Stimulated activated CD4-positive, alpha-beta T cell treated with anti-CD3 and anti-CD28 coated beads, Interleukin-4, amount 100 ng/mL, for 1 hour (primary cell): ENCODE measurements around the gene BRWD1.
"Not testable (repeated sequence)": the region's sequence is repeated elsewhere in the genome, so short reads cannot be mapped to it uniquely, and the experiment has no call there.

Source experiments
- DNase-seq: peaks from one replicate; pipeline ENCODE4 v3.0.0-alpha.2; 2020

Gene BRWD1

DNA sequence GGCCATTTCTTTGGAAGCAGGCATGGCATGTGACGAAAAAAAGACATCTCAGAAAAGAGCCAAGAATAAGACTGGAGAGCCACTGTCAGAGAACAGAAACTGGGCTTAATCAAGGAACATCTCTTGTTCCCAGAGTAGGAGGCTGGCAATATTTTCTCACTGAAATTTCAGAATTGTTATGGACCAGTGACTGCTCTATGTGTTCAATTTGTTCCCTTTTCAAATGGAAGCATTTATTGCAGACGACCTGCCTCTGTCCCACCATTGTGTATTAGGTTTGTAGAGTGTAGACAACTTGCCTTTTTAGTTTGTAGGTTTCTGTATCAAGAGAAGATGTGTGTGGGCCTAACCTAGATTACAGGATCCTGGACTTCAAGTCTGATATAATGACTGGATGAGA lies 148.9 kb downstream of the BRWD1 start:
- DNase-seq: no peak

- no peak for DNase-seq
Measured at GRCh38 chr21:39161064-39161463, 152.4 kb downstream of the BRWD1 start.

- DNase-seq: no peak
Measured at GRCh38 chr21:39159342-39160063, 153.9 kb downstream of the BRWD1 start.

DNA sequence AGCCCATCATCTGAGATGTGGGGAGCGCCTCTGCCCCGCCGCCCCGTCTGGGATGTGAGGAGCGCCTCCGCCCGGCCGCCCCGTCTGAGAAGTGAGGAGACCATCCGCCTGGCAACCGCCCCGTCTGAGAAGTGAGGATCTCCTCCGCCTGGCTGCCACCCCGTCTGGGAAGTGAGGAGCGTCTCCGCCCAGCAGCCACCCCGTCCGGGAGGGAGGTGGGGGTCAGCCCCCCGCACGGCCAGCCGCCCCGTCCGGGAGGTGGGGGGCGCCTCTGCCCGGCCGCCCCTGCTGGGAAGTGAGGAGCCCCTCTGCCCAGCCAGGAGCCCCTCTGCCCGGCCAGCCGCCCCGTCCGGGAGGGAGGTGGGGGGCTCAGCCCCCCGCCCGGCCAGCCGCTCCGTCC lies 156.2 kb downstream of the BRWD1 start:
- not testable (repeated sequence) for DNase-seq

DNA sequence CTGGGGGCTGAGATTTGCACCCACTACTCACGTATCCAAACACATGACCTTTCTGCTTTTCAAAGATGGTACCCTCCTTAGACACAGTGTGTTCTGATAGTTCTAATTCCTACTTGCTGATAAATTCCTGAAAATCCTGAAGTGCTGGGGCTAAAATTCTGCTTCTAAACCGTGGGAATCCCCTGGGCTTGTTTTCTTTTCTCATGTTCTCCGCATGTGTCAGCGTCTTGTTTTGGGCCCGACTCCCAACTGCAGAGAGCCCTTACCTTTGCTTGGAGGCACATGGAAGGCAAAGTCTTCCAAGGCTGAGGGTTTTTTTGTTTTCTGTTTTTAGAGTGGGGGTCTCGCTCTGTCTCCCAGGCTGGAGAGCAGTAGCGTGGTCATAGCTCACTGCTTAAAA lies 157.4 kb downstream of the BRWD1 start:
- DNase-seq: no peak

DNA sequence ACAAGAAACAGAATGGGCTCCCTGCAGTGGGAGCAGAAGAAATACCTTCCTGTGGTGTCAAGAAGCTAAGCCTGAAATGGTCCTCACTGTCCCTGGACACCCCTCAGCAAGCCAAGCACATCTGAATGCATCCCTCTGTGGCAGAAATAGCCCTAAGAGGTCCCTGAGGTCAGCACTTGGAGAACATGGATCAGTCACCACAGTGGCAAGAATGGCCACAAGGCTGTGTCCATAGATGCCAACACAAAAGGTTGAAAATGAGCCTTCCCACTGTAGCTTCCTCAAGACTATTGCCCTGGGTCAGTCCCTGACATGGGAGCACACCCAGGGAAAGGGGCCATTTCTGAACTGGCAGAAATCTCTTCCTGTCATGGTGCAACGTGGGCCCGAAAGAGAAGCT lies 157.9 kb downstream of the BRWD1 start:
- no peak for DNase-seq

DNA sequence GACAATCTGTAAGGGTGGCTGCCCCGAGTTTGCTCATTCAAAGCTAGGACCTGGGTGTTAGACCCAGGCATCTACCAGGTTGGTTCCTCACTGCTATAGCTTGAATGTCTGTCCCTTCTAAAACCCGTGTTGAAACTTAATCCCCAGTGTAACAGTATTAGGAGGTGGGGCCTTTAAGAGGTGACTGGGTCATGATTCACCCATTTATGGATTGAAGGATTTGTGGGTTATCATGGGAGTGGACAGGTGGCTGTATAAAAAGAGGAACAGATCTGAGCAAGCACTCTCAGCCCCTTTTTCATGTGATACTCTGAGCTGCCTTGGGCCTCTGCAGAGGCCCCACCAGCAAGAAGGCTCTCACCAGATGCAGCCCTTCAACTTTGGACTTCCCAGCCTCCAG lies 159.6 kb downstream of the BRWD1 start:
- DNase-seq: no peak

DNA sequence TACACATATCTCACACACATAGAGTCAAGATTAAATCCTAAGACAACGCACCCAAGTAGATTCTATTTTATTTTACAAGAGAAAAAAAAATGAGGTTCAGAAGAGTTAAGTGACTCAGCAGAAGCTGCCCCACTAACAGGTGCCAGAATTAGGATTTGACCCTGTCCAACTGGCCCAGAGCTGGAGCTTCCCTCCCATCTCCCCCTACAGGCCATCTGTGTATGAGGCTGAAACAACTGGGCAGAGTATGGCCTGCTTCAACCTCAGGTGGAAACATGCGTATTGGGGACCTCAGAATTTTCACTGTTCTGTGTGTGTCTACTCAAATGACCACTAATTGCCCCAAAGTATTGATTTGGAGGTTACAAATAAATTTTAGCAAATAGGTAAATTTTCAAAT lies 160.1 kb downstream of the BRWD1 start:
- DNase-seq: no peak

- no peak for DNase-seq
Measured at GRCh38 chr21:39152271-39152670, 161.2 kb downstream of the BRWD1 start.

- no peak for DNase-seq
Measured at GRCh38 chr21:39150877-39151276, 162.6 kb downstream of the BRWD1 start.

DNA sequence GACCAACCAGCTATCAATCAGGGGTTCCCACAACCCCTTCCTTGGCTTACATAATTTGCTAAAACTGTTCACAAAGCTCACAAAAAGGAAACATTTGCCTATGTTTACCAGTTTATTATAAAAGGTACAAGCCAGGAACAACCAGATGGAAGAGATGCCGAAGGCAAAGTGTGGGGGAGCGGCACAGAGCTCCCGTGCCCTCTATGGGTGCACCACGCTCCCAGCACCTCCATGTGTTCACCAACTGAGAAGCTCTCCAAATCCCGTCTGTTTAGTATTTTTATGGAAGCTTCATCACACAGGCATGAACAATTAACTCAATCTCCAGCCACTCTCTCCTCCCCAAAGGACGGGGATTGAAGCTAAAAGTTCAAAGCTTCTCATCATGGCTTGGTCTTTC lies 163.1 kb downstream of the BRWD1 start:
- DNase-seq: no peak

- DNase-seq: no peak
Measured at GRCh38 chr21:39149882-39150281, 163.6 kb downstream of the BRWD1 start.

DNA sequence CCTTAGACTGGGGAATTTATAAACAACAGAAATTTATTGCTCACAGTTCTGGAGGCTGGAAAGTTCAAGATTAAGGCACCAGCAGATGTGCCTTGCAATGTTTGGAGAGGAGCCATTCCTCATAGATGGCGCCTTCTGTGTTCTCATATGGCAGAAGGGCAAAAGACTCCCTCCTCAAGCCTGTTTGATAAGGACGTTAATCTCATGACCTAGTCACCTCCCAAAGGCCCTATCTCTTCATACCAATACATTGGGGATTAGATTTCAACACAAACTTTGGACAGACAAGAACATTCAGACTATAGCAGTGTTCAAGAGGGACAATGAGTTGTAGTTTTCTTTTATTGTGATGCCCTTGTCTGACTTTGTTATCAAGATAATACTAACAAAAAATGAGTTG lies 164.5 kb downstream of the BRWD1 start:
- DNase-seq: no peak

- no peak for DNase-seq
Measured at GRCh38 chr21:39144191-39144590, 169.2 kb downstream of the BRWD1 start.

DNA sequence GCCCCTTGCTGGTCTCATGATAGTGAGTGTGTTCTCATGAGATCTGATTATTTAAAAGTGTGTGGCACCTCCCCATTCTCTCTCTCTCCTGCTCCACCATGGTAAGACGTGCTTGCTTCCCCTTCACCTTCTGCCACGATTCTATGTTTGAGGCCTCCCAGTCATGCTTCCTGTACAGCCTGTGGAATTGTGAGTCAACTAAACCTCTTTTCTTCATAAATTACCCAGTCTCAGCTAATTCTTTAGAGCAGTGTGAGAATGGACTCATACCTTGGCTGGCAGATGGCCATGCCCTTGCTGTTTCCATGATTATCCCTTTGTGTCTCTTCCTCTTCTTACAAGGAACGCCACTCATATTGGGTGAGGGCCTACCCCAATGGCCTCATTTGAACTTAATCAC lies 170.5 kb downstream of the BRWD1 start:
- DNase-seq: no peak

DNA sequence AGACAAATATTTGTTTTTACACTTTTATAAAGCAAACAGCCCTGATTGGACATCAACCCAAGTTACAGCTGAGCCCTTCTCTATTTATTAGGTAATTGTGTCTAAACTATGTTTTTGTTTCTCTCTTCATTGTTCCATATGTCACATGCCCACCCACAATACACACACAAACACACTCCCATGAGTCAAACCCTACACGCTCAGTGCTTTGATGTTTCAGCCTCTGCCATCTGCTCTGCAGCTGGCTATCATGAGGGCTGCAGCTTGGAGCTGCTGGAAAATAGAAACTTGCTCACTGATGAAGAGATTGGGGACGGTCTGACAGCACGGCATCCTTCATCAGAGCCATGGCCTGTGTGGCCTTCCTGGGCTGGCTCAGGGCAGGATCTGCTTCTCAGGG lies 171.9 kb downstream of the BRWD1 start:
- no peak for DNase-seq

GRCh38 chr21:39137248-39138178 lies 175.9 kb downstream of the BRWD1 start:
- DNase-seq: no peak

DNA sequence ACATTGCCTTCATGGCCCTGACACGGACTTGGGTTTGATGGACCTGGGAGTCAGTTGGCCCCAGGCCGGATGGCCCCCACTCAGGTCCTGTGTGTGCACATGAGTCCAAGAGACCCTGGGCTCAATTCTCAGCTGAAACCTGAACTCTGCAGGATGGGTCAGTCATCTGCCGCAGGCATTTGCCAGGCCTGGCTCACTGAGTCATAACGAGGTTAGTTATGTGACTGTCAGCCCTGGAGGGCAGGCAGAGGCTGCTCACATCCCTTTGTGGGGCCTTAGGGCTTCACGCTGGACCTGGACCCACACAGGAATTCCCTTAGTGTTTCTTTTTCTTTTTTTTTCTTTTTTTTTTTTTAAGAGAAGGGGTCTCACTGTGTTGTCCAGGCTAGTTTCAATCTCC lies 176.7 kb downstream of the BRWD1 start:
- DNase-seq: no peak

- DNase-seq: not testable (repeated sequence)
Measured at GRCh38 chr21:39136138-39136537, 177.3 kb downstream of the BRWD1 start.

GRCh38 chr21:39134288-39134810 lies 179.1 kb downstream of the BRWD1 start:
- DNase-seq: no peak
